Ishikawa (cell line): ENCODE measurements around the gene SPNS1.

Experiments
- CEBPB ChIP-seq: IDR thresholded peaks from 2 replicates; pipeline ENCODE4 v1.6.1; 2012
- CREB1 ChIP-seq: IDR thresholded peaks from 2 replicates; pipeline ENCODE4 v1.6.1; 2012; ENCODE audit warnings: low read depth
- EGR1 ChIP-seq: IDR thresholded peaks from 2 replicates; pipeline ENCODE4 v1.6.1; 2012
- EP300 ChIP-seq: IDR thresholded peaks from 2 replicates; pipeline ENCODE4 v1.6.1; 2012; ENCODE audit warnings: borderline replicate concordance
- FOXM1 ChIP-seq: IDR thresholded peaks from 2 replicates; pipeline ENCODE4 v1.6.1; 2012; ENCODE audit warnings: low read depth, borderline replicate concordance
- NFIC ChIP-seq: IDR thresholded peaks from 2 replicates; pipeline ENCODE4 v1.6.1; 2012
- RAD21 ChIP-seq: IDR thresholded peaks from 2 replicates; pipeline ENCODE4 v1.6.1; 2012; ENCODE audit warnings: low read depth
- TAF1 ChIP-seq: IDR thresholded peaks from 2 replicates; pipeline ENCODE4 v1.6.1; 2012; ENCODE audit warnings: low read depth, mild to moderate bottlenecking
- TCF12 ChIP-seq: IDR thresholded peaks from 2 replicates; pipeline ENCODE4 v1.6.1; 2012; ENCODE audit warnings: low read depth
- TEAD4 ChIP-seq: IDR thresholded peaks from 2 replicates; pipeline ENCODE4 v1.6.1; 2012
- YY1 ChIP-seq: IDR thresholded peaks from 2 replicates; pipeline ENCODE4 v1.6.1; 2012; ENCODE audit warnings: low read depth
- ZBTB7A ChIP-seq: IDR thresholded peaks from 2 replicates; pipeline ENCODE4 v1.6.1; 2012; ENCODE audit warnings: low read depth
- TF ChIP-seq, protein P1 (sequence below): IDR thresholded peaks from 2 replicates; pipeline ENCODE4 v1.6.1; 2012
- TF ChIP-seq, protein P2 (sequence below): IDR thresholded peaks from 2 replicates; pipeline ENCODE4 v1.6.1; 2012; ENCODE audit warnings: low read depth, mild to moderate bottlenecking
- TF ChIP-seq, protein P3 (sequence below): IDR thresholded peaks from 2 replicates; pipeline ENCODE4 v1.6.1; 2012

SPNS1 gene

DNA sequence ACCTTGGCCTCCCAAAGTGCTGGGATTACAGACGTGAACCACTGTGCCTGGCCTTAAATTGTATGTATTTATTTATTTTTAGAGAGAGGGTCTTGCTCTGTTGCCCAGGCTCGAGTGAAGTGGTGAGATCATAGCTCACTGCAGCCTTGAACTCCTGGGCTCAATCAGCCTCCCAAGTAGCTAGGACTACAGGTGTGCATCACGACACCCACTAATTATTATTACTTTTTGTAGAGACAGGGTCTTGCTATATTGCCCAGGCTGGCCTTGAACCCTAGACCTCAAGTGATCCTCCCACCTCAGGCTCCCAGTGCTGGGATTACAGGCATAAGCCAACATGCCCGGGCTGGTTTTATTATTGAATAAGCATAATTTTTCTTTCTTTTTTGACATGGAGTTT is 27.9 kb upstream of the SPNS1 start:
- TF ChIP-seq, protein P1, sequence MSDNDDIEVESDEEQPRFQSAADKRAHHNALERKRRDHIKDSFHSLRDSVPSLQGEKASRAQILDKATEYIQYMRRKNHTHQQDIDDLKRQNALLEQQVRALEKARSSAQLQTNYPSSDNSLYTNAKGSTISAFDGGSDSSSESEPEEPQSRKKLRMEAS, result no peak
- TF ChIP-seq CEBPB, result no peak
- no peak for TF ChIP-seq EGR1
- no peak for TF ChIP-seq FOXM1
- TF ChIP-seq NFIC, result no peak
- TF ChIP-seq, protein P2, sequence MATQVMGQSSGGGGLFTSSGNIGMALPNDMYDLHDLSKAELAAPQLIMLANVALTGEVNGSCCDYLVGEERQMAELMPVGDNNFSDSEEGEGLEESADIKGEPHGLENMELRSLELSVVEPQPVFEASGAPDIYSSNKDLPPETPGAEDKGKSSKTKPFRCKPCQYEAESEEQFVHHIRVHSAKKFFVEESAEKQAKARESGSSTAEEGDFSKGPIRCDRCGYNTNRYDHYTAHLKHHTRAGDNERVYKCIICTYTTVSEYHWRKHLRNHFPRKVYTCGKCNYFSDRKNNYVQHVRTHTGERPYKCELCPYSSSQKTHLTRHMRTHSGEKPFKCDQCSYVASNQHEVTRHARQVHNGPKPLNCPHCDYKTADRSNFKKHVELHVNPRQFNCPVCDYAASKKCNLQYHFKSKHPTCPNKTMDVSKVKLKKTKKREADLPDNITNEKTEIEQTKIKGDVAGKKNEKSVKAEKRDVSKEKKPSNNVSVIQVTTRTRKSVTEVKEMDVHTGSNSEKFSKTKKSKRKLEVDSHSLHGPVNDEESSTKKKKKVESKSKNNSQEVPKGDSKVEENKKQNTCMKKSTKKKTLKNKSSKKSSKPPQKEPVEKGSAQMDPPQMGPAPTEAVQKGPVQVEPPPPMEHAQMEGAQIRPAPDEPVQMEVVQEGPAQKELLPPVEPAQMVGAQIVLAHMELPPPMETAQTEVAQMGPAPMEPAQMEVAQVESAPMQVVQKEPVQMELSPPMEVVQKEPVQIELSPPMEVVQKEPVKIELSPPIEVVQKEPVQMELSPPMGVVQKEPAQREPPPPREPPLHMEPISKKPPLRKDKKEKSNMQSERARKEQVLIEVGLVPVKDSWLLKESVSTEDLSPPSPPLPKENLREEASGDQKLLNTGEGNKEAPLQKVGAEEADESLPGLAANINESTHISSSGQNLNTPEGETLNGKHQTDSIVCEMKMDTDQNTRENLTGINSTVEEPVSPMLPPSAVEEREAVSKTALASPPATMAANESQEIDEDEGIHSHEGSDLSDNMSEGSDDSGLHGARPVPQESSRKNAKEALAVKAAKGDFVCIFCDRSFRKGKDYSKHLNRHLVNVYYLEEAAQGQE, result no peak
- no peak for TF ChIP-seq CREB1
- TF ChIP-seq, protein P3, sequence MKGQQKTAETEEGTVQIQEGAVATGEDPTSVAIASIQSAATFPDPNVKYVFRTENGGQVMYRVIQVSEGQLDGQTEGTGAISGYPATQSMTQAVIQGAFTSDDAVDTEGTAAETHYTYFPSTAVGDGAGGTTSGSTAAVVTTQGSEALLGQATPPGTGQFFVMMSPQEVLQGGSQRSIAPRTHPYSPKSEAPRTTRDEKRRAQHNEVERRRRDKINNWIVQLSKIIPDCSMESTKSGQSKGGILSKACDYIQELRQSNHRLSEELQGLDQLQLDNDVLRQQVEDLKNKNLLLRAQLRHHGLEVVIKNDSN, result no peak
- TF ChIP-seq TCF12, result no peak
- TF ChIP-seq EP300, result no peak
- TF ChIP-seq TAF1, result no peak
- TF ChIP-seq ZBTB7A, result no peak

DNA sequence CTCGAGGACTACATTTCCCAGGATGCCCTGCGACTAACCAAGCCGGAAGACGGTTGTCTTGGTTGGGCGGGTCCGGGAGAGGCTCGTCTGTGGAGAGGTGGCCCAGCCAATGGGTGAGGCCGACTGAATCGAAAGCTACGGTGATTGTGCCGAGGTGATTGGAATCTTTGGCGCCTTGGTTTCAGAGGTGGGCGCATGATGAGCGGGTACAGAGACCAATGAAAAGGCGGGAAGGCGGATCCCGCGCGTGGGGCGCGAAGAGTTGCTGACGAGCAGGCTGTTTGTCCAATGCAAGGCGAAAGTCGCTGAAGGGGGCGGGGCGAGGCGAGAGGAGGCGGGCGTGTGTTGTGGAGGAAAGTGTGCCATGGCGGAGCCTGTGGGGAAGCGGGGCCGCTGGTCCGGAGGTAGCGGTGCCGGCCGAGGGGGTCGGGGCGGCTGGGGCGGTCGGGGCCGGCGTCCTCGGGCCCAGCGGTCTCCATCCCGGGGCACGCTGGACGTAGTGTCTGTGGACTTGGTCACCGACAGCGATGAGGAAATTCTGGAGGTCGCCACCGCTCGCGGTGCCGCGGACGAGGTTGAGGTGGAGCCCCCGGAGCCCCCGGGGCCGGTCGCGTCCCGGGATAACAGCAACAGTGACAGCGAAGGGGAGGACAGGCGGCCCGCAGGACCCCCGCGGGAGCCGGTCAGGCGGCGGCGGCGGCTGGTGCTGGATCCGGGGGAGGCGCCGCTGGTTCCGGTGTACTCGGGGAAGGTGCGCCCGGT is 23.7 kb upstream of the SPNS1 start, which contains the start of gene NFATC2IP:
Gene NFATC2IP (plus strand): TSS at position 290 of the 762 bp plus-strand sequence. CDS start 75 bp downstream, at position 365.
- TF ChIP-seq CEBPB (no peak), TAF1 (peak; percentile 97), YY1 (peak; percentile 91), NFIC (no peak), ZBTB7A (peak; percentile 44; the same call in 1 of the 2 replicates), CREB1 (peak; percentile 69), EP300 (no peak), TCF12 (peak; percentile 35; the same call in 1 of the 2 replicates), TEAD4 (0 out of 2 replicates have a peak, but pooled peaks have one; percentile 3)
- TF ChIP-seq, protein P1, result peak; percentile 52

DNA sequence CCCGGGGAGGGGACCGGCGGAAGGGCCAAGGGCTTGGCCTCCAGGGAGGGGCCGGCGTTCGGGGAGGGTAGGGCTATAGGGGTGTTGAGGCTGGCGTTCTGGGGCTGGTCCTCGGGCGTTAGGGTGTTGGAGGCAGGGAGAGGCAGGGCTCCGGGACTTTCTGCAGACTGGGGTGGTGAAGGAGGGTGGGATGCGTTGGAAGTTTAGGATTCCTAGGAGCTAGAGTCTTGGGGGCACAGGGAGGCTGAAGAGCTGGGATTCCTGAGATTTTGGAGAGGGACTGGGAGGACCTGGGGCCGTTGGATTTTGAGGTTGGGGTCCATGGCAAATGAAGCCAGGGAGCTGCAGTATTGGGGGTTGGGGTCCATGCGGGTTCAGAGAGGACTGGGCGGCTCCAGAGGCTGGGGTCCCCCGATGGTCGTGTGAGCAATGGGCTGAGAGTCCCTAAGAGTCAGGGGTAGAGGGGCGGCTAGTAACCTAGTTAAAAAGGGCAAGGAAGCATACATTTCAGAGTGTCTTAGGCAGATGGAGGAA is 23.1 kb upstream of the SPNS1 start:
- TF ChIP-seq, protein P3, result no peak
- TF ChIP-seq TCF12 (no peak), TEAD4 (no peak), EP300 (no peak), FOXM1 (no peak), YY1 (no peak), ZBTB7A (no peak), CREB1 (no peak), RAD21 (no peak), CEBPB (no peak), EGR1 (no peak), TAF1 (no peak), NFIC (no peak)
- TF ChIP-seq, protein P2, result no peak
- TF ChIP-seq, protein P1, result no peak

DNA sequence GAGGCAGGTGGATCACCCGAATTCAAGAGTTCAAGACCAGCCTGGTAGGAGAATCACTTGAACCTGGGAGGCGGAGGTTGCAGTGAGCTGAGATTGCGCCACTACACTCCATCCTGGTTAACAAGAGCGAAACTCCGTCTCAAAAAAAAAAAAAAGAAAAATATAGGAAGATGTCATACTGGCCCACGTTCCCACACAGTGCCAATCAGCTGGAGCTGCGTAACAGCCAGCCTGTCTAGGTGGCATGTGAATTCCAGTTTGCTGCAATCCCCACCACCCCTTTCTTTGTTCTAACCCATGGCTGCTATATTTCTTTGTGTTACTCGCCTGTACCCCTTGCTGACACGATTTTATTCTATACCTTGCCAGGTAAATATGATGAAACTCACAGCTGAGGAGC is 16.4 kb upstream of the SPNS1 start:
- TF ChIP-seq TAF1, result no peak

DNA sequence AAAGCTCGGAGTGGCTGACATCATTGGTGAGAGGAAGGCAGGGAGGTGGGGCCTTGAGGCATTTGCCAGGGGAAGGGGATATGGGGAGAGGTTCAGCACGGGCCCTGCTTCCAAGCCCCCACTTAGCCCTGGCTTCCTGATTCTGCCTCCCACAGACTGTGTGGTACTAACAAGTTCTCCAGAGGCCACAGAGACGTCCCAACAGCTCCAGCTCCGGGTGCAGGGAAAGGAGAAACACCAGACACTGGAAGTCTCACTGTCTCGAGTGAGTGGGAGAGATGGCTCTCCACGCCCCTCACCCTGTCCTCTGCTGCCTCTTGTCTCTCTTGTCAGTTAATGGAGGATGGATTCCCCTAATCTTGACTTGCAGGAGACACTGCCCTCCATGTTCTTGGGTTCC is 15.7 kb upstream of the SPNS1 start:
- TF ChIP-seq TCF12 (no peak), TAF1 (no peak), FOXM1 (no peak), RAD21 (no peak), EGR1 (no peak)
- TF ChIP-seq, protein P1, result no peak
- TF ChIP-seq, protein P2, result no peak
